M059J (cell line): ENCODE data around the gene TIMM22. TPM values are rescaled to one million over a fixed set of nuclear protein-coding genes. Genes with fewer than 3 reads are reported as not detected.
A peak's percentile ranks its signal among the peaks of the same experiment; 100 is the strongest.

Experiments
- DNase-seq: peaks from one replicate; pipeline ENCODE4 v3.0.0-alpha.2; 2012; ENCODE audit warnings: low read depth
- total RNA-seq: library from RNA; depleted of rRNA; stranded (reverse); fragments of >200 nt; shearing (Covaris generic); gene quantifications from 2 replicates; pipeline ENCODE4 v1.2.3, GENCODE V29; 2014

TIMM22 gene
- total RNA-seq, 1 experiment from 2014 or later = 19.2 TPM

DNA sequence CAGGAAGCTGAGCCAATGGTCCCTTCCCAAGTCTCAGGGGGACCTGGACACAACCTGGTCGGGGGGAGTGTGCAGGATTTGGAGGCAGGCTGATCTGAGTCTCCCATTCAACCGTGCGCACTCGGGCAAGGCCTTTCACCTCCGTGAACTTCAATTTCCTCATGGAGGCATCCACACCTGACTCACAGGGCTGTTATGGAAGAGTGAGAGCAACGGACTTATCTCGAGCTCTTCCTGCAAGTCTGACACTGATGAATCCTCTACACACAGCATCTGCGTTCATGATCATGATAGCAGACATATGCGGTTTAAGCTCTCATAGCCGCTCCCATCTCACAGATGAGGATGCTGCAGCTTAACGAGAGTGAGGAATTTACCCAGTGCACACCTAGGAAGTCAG, 21.6 kb downstream of the TIMM22 start:
- no peak for DNase-seq

DNA sequence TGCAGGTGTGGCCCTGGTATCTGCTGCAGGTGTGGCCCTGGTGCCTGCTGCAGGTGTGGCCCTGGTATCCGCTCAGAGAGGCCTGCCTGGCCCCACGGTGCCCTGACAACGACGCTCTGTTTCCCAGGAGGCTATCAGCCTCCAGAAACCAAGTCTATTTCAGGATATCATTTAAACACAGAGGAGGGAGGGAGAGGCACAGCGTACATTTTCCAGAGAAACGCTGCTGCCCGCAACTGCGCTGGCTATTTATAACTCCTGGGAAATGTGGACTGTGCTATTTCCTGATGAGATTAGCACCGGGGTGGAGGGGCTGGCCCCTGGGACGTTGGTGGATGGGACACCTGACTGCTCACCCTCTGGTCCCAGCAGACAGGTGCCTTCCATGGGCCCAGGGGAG, 22.5 kb downstream of the TIMM22 start:
- no peak for DNase-seq

DNA sequence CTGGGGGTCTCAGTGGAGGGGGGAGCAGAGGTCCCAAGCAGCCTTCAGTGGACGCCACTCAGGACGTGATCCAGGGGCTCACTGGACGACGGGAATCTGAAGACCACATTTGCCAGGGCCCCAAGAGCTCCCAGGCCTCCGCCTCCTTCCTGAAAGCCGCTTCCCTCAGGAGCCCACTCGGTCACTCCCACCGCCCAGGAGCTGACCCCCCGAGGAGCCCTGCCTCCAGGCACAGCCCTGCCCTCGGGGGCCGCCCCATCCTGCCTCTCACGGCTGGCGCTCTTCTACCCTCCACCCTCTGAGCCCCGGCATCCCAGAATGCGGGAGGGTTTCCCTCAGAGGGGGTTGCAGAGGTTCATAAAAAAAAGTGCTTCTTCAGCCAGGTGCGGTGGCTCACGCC, 24.2 kb downstream of the TIMM22 start:
- no peak for DNase-seq

DNA sequence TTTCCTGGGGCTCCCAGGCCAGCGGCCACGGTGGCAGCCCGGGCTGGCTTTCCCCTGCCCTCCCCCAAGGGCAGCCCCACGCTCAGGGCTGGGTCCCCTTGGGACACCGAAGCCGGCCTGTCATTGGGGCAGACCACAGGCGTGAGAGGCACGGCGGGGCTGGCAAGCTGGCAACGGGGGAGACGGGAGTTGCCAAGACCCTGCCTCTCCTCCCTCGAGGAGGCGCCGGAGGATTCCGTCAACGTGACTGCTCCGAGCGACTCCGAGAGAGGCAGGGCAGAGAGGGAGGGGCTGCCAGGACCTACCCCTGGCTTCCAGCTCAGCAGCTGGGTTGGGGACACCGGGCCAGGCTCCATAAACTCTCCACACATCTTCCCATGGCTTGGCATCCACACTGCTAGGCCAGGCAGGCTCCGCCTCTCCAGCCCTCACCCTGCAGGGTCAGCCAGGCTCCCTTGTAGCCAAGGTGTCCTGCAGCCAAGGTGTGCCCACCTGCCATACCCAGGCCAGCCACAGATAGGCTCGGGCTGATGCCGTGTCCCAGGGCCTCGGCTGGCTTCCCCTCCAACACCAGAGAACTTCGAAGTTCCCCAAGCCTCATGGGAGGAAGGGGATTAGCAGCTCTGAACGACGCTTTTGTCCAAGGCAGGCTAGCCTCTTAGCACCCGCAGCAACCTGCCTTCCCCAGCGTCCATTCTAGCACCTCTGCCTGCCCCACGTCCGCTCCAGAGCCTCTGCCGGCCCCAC, 25.5 kb downstream of the TIMM22 start:
- DNase-seq = no peak

DNA sequence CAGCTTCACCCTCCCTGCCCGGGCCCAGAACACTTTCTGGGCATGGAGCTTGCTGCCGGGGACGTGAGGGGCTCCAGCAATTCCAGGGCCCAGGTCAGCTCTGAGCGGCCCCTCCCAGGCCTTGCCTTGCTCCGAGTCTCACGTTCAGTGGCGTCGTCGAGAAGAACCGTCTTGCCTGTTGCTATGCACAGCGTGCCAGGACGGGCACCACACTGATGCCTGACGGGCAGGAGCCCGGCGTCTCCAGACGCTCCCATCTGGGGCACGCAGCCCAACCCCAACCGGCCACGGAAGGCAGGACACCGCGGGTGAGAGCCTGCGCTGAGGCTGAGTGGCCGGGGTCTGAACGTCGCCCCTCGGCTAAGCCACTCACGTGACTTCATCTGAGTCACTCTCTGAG, 27.1 kb downstream of the TIMM22 start:
- no peak for DNase-seq

DNA sequence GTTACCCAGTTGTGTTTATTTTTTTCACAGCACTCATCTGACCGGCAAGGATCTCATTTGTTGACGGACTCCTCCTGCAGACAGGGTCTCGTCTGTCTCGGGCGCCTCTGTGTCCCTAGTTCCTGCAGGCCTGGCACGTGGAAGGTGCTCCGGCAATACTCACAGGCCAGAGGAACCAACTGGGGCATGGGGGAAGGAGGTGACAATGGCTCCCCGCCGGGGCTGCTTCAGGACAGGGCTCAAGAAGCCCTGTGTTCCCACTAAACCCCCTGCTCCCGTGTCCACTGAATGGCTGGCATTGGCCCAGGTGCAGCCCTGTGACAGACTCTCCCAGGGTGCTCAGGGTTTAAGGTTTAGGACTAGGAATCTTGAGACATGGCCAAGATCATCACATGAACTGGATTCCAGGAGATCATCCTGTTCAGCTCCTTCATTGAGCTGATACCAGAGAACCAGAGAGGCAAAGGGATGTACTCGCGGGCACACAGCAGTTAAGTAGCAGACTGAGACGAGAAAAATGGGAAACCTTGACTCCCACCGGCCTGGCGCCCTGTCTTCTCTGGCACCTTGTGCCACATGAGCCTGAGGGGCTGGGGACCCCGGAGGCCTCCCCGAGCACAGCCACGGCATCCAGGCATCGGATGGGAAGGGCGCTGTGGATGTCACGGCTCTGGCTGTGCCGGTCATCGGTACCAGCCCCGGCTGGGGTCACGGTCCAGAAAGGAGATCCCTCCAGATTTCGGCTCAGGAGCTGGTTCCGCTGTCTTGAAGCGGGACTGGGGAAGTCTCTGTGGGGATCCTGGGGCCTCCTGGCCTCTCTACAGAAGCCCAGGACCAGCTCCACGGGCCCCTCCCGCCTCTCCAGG, 29.0 kb downstream of the TIMM22 start:
- DNase-seq = no peak

DNA sequence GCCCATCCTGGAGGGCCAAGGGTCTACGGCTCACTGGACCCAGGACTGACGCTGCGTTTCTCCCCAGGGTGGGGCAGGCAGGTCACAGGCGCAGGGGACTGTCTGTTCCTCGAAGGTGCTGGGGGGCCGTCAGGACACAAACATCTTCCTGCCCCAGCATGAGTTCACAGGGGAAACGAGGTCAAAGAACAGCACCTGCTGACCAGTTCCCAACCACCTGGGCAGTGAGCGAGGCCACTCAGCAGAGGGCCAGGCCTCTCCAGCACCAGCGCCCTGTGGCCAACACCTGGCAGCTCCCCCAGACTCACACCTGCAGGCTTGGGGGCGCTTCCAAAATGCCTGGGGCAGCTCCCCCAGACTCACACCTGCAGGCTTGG, 29.7 kb downstream of the TIMM22 start:
- no peak for DNase-seq

DNA sequence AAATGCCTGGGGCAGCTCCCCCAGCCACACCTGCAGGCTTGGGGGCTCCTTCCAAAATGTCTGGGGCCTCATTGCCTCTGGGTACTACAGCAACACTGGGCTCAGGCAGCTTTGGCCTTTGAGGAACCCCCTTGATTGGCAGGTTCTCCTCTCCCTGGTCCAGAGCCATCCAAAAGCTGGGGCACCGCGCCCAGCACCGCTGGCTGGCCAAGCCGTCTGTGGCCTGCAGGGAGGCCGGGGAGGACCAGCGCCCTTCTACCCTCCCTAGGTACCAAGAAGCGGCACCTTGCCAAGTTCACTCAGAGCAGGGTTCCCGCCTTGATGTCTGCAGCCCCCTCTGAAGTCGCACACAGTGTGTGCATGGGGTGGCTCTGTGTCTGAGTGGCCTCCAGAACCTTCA, 30.1 kb downstream of the TIMM22 start:
- no peak for DNase-seq

DNA sequence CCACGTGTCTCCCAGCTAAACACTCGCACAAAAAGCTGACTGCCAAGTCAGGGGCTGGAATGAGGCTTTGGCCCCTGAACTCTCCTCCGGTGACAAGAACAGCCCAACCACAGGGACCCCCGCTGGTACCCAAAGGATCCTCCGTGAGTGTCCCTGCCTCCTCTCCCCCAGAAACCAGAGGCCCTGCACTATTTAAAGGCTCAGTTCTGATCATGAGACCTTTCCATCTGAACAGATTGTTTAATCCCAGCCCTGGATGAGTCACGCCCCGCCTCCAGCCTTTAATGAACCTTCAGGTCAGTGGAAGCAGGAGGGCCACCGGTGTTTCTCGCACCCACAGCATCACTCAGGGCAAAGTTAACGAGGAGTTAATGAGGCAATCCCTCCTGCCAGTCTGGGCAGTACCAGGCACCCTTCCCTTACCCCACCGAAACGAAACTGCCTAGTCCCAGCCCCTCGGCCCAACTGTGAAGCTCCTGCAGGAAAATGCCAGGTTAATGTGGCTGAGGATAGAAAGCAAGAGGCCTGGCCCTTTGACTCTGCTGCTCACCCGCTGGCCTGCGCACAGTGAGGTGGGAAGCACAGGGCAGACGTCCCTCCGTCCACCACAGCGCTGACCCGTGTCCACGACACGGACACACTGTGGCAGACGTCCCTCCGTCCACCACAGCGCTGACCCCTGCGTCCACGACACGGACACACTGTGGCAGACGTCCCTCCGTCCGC, 32.4 kb downstream of the TIMM22 start:
- peak; percentile 30 for DNase-seq

DNA sequence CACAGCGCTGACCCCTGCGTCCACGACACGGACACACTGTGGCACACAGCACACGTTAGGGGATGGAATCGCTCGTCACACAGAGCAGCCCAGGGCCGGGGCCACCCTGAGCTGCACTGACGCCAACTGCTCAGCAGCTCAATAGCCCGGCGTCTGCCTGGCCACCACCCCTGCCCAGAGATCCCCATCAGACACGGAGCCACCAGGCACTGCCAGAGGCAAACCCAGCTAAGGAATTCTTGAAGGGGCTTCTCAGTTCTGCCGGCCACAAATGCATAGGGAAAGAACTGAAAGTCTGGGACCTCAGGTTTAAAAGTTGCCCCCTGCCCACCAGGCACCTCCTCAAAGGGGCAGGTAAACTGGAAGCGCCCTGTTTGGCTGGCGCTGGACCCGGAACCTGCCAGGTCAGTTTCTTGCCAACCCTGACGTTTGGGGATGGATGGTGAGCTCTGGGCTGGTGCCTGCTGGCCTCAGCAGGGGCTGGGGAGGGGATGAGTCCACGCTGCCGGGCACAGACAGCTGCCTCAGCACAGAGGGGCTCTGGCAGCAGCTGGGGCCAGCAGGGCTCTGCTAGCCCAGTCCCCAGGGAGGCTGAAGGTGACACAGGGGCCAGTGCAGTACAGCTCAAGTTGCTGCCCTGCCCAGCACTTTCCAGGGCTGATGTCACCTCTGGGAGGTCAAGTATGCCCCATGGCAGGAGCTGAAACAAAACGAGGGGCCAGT, 33.2 kb downstream of the TIMM22 start:
- no peak for DNase-seq

DNA sequence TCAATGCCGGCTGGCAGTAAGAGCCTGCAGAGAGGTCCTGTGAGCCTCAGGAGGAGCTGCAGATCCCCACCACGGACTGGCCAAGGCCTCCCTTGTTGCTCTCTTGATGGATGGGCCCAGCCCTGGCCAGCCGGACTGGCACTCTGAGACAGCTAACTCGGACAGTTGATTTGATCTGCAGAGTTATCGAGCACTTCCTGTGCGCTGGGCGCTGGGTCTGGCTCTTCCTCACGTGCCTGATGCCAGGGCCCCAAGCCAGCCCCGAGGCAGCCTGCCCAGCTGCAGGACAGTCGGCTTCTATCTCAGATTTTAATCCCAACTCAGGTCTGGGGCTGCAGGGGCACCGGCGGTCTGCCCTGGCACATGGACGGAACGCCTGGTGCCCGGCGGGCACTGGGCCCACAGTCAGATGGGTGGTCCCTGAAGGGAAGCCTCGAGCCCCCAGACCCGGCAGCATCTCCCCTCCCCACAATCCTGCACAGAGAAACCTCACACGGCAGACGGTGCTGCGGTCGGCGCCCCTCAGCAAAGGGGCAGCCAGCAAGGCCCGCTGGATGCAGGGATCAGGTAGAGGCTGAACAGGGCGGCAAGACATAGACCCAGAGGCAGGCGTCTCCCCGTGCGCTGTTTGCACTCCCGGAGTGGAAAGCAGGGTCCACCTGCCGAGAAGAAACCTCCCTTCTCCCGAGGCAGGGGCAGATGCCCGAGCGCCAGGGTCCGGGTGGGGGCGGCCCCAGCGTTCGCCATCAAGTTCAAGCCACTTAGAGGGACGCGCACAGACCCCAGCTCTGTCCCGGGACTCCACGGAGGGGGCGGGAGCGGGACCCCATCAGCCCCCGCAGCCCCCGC, 34.0 kb downstream of the TIMM22 start:
- DNase-seq = no peak

DNA sequence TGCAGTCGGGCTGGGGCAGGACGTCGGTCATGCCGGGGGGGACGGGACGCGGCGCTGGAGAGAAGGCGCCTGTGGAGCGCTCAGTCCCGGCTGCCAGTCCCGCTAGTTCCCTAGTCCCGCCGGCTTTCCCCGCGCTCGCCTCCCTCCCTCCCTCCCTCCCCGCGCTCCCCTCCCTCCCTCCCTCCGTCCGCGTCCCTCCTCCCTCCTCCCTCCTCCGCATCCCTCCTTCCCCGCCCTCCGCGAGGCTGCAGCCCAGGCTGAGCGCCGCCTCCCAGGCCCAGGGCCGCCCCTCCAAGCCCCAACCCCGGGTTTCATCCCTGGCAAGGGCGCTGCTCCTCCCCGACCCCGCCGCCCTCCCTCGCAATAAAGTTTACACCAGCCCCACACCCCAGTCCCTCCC, 34.8 kb downstream of the TIMM22 start:
- no peak for DNase-seq

DNA sequence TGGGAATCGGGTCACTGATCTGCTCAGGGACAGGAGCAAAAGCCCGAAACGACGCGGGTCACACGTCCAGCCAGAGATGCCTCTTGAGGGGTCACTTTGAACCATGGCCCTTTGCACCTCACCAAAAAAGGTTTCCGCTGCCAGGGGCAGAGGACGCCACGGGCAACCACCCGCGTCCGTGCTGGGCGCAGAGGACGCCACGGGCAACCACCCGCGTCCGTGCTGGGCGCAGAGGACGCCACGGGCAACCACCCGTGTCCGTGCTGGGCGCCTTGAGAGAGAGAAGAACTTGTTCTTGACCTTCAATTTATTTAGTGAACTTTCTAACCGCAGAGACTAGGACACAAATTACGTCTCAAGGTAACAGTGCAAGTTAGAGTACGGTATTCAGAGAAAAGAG, 35.5 kb downstream of the TIMM22 start:
- DNase-seq = no peak

DNA sequence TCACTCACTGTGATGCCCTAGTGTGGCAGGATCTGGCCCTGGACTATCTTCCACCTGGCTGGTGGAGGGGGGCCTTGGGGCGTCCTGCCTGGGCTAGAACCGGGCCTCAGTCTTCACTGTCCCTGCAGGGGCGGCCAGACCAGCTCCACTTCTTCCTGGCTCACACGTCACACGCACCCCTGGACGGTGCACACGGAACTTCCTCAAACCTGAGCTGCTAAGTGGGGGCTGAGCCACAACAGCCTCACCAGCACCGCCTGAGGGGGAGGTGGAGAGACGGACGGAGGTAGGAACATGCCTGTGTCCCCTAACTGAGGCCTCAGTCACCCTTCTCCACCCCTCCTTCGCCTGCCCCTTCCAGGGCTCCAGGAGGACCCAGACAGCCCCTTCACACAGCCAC, 36.6 kb downstream of the TIMM22 start:
- DNase-seq = no peak

DNA sequence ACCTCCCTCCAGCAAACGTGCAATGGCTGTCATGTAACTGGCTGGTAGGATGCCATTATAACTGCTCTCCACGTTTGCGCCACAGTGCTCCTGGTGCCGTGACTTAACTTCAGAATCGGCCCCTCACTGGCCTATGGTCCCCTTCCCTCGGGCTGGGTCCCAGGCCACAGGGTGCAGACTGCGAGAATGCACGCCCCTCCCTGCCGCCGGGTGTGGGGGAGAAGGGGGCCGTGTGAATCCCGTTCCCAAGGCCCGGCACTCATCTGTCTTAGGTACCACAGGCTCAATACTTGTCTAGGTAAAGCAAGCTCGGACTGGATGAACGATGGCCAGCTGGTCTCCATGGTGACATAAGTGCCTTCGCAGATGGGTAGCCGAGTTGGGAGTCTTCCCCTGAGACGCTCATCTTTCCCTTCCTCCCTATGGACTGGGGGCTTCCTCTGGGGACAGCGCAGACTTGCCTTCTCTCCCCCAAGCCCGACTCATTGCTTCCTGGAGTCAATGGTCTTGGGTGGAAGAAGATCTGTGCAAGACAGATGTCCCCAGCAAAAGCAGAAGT, 37.8 kb downstream of the TIMM22 start:
- DNase-seq = no peak

DNA sequence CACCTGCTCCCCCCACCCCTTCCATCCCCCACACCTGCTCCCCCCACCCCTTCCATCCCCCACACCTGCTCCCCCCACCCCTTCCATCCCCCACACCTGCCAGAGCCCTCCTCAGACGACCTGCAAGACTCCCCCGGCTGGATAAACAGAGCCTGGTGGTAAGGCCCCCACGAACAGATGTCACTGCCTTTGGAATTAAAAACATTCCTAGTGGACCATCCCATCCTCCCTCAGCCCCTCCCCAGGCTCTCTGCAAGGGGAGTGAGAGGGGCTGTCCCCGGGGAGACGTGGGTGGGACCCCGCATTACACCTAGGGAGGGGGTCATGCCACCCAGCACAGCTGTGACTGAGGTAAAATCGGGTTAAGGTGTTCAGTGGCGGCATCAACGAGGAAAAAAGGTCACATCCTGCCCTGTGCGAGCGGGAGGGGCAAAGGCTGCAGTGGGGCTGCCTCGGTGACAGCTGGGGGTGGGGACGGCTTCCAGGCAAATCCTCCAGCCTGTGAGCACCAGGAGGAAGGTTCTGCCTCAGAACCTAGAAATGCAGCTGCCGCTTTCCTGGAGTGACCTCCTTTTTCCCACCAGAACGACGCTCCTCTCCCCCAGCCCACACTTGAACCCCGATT, 38.7 kb downstream of the TIMM22 start:
- DNase-seq = no peak

DNA sequence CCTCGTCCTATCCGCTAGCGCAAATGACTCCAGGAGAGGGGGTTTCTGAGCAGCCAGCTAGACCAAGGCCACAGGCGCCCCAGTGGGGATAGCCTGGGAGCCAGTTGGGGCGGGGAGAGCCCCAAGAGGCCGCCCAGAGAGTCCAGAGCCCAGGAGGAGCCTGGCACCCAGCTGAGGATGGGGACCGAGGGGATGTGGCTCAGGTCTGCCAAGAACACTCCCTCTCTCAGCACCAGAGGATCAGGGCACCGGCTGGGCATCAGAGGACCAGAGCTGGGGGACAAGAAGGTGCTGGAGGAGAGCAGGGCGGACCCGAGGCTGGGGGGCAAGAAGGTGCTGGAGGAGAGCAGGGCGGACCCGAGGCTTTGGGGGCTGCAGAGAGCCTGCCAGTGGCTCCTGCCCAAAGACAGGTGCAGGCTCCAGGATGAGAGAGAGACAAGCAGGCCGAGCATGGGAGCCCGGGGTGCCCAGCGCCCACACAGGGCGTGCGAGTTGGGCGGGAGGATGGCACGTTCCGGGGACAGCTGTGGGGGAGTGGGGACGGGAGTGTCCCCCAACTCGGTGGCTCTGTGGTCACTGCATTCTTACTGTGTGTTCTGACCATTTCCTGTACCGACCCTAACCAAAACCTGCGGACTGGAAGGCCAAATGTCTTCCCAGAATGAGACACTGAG, 39.4 kb downstream of the TIMM22 start:
- no peak for DNase-seq

DNA sequence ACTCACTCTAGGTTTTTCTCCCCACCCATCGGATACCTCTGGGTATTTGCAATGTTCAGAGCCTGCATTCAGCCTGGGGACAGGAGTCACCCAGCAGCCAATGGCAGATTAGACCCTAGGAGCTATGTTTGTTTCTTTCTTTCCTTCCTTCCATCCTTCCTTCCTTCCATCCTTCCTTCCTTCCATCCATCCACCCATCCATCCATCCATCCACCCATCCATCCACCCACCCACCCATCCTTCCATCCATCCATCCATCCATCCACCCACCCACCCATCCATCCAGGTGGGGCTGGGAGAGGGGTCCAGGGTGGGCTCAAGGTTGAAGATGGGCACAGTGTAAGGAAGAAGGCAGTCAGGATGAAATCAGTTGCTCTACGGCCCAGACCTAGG, 39.9 kb downstream of the TIMM22 start:
- DNase-seq = no peak

DNA sequence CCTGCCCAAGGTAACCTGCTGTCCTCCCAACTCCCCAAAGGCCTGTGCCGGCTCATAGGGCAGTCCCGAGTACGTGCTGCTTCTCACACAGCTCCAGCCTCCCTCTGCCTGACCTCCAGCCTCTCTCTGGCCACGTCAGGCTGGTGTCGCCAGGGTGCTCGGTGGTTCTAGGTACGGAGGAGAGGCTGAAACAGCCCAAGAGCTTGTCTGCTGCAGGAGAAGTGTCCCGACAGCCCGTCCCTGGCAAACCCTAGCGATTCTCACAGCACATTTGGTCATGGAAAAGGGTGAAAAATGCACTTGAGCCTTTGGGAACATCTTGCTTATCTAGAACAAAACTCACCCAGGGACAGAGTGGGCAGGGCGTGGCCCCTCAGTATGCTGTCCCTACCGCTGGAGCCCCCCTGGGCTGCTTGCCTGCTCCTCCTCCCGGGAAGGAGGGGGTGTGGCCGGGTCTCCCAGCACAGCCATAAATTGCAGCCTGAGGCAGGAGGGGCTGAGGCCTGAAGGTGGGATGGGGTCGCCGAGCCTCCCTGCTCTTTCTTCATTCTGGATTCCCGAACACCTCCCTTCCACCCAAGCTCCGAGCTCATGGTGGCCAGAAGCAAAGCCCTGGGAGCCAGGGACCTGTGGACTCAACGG, 40.4 kb downstream of the TIMM22 start:
- DNase-seq = no peak
